VCaP (cell line): ENCODE data around the gene RPTOR.

ENCODE experiments used
- H3K27ac ChIP-seq: fragments of 450-650 bp; 2 replicates; pipeline ENCODE4 v1.5.1; 2017
- CTCF ChIP-seq: fragments of 450-650 bp; conservative IDR thresholded peaks from 2 replicates; pipeline ENCODE4 v1.5.1; 2017; ENCODE audit warnings: mild to moderate bottlenecking, moderate library complexity

Gene RPTOR

GRCh38 chr17:80945736-80946135, 401.1 kb downstream of the RPTOR start:
- no peak overlapping the region for H3K27ac ChIP-seq
- TF ChIP-seq CTCF: no peak

- no peak overlapping the region for H3K27ac ChIP-seq
- no peak for TF ChIP-seq CTCF
Measured at GRCh38 chr17:80946449-80946848, 401.8 kb downstream of the RPTOR start.

- no peak for TF ChIP-seq CTCF
- H3K27ac ChIP-seq: no peak overlapping the region
Measured at GRCh38 chr17:80947200-80947940, 402.7 kb downstream of the RPTOR start.

GRCh38 chr17:80948019-80948975, 403.7 kb downstream of the RPTOR start:
- no peak overlapping the region for H3K27ac ChIP-seq
- no peak for TF ChIP-seq CTCF

GRCh38 chr17:80948976-80949450, 404.4 kb downstream of the RPTOR start:
- no peak for TF ChIP-seq CTCF
- H3K27ac ChIP-seq: no peak overlapping the region

GRCh38 chr17:80949451-80950421, 405.1 kb downstream of the RPTOR start:
- H3K27ac ChIP-seq: no peak overlapping the region
- TF ChIP-seq CTCF: no peak; the same call in 1 of the 2 replicates
